Stimulated activated CD4-positive, alpha-beta T cell treated with anti-CD3 and anti-CD28 coated beads, Interleukin-1b, Interleukin-23, amount 100 ng/mL, for 1 hour (primary cell): ENCODE data around the gene LY9.
A peak's percentile ranks its signal among the peaks of the same experiment; 100 is the strongest.
"Not testable (repeated sequence)": the region's sequence is repeated elsewhere in the genome, so short reads cannot be mapped to it uniquely, and the experiment has no call there.

Experiments
- DNase-seq, 2 donors: peaks; one replicate each; pipeline ENCODE4 v3.0.0-alpha.2; 2020; ENCODE audit warnings: low read depth in 2 of 2

The LY9 gene

DNA sequence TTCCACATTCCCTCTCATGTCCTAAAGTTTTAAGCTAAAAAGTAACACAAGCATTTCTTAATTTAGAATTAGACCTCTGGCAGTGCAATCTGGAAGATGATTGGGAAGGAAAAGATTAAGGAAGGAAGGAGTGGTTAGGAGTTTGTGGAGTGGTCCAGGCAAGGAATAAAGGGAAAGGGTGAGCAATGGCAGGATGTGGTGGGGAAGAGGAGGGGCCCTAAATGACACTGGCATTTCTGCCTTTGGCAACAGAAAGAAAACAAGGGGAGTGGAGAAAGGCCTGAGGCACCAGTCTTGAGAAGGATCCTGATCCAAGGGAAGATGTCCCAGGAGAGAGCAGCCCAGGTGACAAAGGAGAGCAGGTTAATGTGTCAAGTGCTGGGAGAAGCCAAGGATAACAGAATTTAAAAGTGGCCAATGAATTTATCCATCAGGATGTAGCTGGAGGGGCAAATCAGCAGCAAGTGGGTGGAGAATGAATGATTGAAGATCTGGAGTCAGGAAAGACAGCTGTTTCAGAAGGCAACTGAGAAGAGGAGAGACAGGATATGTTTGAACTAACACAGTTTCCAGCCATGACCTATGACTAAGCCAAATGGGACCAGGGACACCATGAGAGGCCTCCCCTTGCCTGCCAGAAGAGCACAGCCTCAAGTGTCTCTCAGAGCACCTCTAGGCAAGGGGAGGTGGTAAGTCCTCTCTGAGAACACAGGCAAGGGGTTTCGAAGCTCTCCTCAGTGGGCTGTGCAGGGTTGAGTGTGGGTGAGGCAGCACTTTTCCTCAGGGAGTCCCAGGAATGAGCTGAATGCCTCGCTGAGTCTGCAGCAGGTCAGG is 20.9 kb upstream of the LY9 start:
- DNase-seq: no peak

DNA sequence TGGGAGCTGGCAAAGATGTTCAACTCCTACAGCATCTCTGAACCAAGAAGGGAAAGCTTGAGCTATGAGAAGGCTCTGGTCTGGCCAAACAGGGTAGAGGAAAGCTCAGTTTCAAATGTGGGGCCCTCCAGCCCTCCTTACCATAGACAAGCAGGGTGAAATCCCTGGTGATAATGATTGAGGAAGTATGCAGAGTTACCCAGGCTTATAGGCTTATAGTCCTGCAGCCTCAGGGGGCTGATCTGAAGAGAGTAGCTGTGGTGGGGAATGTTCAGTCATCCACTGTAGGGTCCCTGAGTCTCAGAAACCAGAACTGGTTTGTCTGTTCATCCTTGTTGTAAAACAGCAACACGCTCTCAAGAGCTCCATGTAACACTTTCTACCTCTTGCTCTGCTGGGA is 19.8 kb upstream of the LY9 start:
- no peak for DNase-seq

DNA sequence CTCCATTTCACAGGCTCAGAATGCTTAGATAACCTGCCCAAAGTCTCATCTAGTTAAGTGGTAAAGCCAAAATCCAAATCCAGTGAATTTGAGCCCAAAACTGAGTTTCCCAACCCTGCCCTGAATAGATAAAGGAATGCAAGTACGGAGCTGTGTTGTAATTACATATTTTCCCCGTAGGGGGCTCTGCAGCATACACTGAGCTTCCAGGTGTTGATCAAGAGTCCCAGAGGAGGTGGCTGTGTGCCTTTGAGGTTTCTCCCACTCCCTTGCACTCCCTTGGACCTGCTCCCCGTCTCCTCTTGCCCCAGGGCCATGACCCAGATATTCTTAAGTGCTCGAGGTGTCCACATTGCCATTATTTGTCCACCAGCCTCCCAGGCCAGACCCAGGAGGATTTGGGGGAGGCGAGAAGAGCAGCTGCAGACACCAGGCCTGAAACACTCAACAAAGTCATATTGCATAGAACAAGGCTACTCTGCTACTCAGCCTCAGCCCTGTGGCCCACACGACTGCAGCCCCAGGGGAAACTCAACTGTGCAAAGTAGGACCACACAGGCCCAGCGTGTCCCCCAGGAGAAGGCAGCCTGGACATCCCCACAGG is 18.4 kb upstream of the LY9 start:
- no peak for DNase-seq

DNA sequence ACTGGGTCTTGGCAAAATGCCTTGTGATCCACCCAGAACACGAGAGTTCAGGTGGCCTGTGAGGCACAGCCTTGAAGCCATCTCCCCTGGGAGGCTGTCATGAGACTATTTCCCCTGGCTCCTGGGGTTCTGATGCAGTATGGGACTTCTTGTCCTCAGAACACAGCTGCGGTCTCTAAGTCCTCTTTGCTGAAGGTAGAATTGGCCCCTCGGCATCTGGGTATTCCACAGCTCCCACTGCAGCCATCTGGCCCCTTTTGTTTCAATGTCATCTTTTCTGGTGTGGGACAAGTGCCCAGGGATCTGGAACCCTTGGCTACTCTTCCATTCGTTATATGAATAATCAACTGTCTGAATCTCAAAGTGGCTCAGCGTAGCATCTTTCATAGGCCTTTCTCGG is 17.0 kb upstream of the LY9 start:
- DNase-seq: no peak

DNA sequence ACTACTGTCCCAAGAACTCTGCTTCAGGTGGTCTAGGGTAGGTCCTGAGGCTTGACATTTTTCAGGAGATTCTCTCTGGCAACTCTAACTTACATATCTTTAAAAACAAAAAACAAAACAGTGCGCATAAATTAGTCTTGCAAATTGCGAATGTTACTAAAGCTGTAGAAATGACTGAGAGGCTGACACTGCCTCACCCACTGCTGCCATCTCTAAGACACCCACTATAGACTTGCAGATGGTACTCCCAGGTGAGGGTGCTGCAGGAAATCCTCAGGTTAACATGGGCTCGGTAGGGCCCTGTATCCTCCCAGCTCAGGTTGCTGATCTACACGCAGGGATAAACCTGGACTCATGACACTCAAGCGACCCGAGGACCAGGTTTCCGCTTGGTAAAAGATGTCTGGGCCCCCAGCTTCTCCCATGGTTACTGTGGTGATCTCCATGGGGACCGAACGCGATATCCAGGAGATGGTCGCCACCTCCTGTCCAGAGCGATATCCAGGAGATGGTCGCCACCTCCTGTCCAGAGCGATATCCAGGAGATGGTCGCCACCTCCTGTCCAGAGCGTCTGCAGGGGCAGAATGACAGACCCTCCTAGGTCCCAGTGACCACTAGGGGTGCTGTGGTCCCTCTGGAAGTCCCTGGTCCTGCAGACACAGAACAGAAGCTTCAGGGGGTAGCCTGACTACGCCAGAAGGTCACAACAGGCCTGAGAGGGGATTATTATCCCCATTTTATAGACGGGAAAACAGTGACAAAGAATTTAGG is 16.2 kb upstream of the LY9 start:
- peak in 1 of 2 donors; percentile 36 for DNase-seq

DNA sequence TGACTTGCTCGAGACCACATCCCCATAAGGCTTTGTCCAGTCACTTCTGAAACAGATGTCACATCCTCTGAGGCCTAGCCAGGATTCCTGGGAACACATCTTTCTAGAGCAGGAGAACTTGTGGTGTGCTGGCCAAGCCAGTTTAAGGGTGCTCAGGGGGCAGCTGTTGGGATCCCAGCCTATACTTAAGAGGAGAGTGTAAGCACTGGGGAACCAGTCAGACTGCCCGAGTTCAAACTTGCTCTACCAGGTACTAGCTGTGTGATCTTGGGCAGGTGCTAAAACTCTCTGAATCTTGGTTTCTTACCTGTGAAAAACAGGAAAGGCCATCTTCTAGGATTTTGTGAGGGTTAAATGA is 15.6 kb upstream of the LY9 start:
- DNase-seq: no peak

DNA sequence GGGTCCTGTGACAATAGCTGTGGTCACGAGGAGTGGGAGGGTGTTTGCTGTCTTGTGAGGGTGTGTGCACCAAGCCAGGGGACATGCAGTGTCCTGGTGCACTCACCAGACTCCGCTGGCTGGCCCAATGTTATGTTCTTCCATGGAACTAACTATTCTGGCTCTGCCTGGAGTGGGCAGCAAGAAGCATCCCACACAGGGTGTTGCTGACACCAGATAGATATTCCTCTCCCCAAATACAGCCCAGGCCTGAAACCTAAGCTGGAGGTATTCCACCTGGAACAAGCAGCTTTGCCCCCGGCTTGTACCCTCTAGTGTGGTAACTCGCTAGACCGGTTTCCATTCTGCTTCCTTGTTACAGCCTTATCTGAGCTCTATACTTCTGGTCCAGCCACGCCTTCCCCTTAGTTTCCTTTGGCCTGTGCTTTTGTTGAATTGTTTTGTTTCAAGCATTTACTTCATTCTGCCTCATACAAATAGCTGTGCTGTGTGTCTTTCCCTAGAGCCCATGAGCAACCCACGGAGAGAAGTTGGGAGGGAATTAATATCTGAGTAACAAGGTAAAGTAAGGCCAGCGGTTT is 14.7 kb upstream of the LY9 start:
- no peak for DNase-seq

DNA sequence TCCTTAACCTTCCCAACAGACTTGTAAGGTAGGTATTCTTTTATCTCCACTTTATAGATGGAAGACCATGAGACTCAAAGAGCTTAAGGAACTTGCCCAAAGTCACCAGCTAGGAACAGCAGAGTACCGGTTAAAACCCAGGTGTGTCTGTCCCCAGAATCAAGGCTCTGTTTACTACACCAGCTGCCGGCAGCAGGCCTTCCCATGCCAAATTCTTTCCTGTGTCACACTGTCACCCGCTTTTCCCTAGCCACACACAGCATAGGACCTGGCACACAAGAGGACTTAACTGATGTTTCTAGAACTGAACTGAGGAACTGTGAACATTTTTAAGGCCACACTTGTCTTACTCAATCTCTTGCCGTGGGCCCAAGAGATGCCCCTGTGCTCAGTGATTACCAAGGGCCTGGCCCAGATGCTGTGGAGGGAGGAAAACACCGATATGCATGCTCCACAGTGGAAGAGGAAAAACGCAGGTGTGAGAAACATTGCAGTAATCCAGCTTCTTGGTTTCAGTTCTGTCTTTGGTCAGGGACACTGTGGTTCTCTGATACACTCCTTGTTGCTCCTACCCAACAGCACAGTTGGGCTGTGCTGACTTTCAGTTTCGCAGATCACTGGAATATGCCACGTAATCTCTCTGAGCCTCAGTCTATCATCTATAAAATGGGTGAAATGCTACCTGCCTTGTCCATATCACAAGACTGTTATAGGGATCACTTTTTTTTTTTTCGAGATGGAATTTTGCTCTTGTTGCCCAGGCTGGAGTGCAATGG is 13.9 kb upstream of the LY9 start:
- no peak for DNase-seq

DNA sequence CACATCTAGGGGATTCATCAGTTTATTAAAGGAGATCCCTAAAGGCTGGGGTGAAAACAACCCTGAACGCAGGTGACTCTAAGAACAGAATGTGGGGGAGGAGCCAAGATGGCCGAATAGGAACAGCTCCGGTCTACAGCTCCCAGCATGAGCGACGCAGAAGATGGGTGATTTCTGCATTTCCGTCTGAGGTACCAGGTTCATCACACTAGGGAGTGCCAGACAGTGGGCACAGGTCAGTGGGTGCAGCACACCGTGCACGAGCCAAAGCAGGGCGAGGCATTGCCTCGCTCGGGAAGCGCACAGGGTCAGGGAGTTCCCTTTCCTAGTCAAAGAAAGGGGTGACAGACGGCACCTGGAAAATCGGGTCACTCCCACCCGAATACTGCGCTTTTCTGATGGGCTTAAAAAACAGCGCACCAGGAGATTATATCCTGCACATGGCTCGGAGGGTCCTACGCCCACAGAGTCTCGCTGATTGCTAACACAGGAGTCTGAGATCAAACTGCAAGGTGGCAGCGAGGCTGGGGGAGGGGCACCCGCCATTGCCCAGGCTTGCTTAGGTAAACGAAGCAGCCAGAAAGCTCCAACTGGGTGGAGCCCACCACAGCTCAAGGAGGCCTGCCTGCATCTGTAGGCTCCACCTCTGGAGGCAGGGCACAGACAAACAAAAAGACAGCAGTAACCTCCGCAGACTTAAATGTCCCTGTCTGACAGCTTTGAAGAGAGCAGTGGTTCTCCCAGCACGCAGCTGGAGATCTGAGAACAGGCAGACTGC is 12.8 kb upstream of the LY9 start:
- not testable (repeated sequence) for DNase-seq

DNA sequence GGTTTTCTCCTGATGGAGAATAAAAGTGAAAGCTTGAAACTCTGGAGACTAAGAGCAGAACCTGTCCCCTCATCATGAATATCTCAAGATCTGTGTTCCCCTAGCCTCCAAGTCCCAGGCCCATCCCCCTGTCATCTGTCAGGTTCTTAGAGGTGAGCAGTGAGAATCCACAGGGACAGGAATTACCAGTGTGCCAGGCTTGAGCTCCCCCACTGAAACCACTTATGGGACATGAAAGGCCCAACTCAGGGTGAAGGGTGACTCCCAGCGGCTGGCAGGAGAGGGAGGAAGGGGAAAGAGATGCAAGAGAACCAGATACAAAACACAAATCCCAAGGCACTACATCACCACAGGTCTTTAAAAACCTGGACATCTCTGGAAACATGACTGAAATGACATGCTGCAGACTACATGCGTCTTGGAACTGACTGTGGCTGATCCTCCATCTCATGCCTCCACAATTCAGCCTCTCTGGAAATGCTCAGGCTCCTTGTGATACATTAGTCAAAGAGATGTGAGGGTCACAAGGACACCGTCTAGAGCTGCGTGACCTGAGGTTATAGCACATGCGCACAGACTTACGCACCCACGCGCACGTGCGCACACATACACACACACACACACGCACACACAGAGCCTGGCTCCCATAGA is 6.8 kb upstream of the LY9 start:
- no peak for DNase-seq

DNA sequence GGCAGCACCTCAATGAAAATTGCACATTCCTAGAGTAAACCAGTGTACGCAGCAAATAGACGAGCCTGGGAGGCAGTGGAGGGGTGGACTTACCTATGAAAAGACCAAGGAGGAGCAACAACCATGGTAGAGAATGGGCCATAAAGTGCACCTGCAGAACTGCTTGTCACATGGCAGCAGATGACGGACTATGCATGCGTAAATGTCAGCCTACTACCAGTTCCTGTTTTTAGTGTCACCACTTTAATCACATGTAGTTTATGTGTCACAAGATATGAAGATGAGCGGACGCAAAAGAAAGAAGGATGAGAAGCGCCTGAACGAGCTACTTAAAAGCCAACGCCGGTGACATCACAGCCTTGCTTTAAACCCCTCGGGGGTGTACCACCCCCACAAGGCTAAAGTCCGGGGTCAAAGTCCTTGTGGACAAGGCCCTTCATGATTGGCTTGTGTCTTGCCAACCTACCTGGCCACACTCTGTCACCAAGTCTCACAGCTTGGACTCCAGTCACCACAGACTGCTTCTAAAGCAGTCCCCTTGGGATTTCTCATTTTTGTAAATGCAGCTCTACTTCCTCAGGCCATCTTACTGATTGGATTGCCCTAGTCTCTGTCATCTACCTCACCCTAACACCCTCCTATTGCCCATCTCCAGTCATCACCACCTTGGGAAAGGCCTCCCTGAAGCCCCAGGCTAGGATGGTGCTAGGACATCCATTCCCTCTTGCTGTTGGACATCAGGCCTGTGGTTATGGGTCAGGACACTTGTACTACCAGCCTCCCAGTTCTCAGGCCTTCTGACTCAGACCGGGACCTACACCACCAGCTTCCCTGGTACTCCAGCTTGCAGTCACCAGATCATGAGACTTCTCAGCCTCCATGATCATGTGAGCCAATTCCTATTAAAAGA is 6.0 kb upstream of the LY9 start:
- DNase-seq: no peak

DNA sequence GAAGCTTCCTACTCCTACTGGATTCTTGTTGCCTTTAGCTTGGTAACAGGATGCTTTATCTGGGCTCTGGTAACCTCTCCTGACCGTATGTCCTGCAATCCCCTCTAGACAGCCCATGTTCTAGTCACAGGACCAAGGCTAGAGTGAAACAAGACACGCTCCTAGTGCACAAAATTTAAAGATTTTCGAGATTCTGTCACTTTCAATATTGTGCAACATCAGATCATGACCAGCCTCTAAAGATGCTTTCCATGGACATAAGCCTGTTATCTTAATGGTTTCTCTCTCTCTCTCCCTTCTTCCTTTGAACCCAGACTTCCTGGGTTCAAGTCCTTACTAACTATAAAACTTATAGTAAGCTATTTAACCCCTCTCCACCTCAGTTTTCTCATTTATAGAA is 1.6 kb upstream of the LY9 start:
- no peak for DNase-seq

DNA sequence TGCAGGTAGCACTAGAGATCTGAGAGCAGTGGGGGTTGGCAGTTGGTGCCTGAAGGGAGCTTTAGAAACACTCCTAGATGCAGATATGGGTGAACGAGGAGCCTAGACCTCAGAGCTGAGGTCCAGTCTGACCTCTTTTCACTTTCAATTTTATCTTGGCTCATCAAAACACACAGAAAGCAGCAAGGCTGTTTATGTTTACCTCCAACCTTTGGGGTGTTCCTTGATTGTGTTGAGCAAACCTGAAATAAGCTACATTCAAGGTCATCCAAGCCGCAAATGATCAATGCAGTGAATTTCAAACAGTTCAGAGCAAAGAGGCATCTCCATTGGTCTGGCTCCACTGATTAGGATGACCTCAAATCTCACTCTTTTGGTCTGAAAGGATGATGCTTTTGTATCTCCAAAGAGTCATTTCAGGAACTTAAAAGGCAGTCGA is 1.3 kb downstream of the LY9 start:
- DNase-seq: no peak

DNA sequence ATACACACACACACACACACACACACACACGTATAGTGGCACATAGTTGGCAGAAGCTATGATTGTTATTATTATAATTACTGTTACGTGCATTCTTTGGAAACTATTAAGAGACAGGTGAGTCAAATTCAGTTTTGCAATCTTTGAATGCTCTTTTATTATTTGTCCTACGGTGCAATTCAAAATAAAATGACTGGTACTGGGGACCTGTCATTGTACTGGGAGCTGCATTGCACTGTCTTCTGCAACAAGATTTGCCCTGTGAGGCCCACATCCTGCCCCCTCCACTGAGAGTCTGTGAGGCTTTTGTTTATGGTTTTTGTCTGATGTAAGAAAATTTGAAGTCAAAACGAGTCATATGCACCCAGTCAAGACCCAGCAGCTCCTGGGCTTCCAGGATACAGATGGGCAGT is 1.9 kb downstream of the LY9 start:
- peak in 1 of 2 donors; percentile 22 for DNase-seq

DNA sequence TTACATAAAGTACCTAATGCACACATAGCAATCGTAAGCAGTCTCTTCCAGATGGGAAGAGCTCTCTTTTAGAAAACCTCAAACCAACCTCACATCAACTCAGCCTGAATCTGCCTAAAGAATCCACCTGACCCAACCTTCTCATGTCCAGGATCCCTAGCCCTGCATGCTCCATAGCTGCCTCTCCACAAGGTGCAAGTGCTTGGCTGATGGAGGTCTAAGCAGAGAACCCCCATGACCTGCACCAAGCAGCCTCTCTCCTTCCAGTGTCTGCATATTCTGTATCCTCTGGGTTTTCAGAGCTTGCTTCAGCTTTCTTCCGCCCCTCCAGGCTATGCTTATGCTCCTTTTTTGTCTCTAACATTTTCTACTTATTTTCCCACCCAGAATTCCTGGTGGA is 2.5 kb downstream of the LY9 start:
- DNase-seq: no peak

DNA sequence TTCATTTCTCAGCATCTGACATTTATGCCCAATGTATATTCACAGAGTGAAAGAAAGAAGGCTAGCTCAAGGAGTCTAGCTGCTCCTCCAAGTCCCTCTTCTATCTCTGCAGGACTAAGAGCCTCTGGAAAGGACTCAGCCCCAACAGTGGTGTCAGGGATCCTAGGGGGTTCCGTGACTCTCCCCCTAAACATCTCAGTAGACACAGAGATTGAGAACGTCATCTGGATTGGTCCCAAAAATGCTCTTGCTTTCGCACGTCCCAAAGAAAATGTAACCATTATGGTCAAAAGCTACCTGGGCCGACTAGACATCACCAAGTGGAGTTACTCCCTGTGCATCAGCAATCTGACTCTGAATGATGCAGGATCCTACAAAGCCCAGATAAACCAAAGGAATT is 3.7 kb downstream of the LY9 start:
- no peak for DNase-seq

DNA sequence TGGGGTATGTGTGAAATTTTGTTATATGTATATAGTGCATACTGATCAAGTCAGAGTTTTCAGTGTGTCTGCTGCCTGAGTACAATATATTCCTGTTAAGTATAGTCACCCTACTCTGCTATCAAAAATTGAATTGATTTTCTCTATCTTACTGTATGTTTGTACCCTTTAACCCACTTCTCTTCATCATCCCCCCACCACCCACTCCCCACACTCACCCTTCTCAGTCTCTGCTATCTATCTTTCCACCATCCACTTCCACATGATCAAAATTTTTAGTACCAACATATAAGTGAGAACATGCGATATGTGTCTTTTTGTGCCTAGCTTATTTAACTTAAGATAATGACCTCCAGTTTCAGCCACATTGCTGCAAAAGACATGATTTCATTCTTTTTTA is 4.2 kb downstream of the LY9 start:
- no peak for DNase-seq

DNA sequence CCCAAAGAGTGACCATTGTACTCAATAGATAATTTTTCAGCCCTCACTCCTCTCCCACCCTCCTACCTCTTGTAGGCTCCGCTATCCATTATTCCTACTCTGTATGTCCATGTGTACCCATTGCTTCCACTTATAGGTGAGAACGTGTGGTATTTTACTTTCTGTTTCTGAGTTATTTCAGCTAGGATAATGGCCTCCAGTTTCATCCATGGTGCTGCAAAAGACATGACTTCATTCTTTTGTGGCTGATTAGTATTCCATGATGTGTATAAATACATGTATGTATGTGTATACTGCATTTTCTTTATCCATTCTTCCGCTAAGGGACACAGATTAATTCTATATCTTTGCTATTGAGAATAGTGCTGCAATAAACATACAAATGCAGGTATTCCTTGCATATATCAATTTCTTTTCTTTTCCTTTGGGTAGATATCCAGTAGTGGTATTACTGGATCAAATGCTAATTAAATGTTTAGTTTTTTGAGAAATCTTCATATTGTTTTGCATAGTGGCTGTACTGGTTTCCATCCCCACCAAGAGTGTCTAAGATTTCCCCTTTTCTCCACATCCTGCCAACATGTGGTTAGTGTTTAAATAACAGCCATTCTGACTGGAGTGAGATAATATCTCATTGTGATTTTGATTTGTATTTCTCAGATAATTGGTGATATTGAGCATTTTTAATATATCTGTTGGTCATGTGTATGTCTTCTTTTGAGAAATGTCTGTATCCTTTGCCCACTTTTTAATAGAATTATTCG is 4.9 kb downstream of the LY9 start:
- no peak for DNase-seq
